ENCODE data around the gene KCNJ2.

Gene KCNJ2

GRCh38 chr17:70168977-70169708, at the start of gene KCNJ2:
KCNJ2 (plus strand) TSS chr17:70169532; CDS start chr17:70175040, 5,508 bp downstream.
- DNase-seq: peak; percentile 90
- in situ Hi-C loops (cut with MboI; ENCODE audit: low pct_unique_long_range_greater_than_20kb, low sequenced_read_pairs): no loop called here

GRCh38 chr17:70119545-70119944, 49.8 kb upstream of the KCNJ2 start:
- DNase-seq: no peak
- in situ Hi-C loops (cut with MboI; ENCODE audit: low pct_unique_long_range_greater_than_20kb, low sequenced_read_pairs): no loop called here

- in situ Hi-C loops (cut with MboI; ENCODE audit: low pct_unique_long_range_greater_than_20kb, low sequenced_read_pairs): no loop called here
- DNase-seq: peak; percentile 11
Measured at GRCh38 chr17:70119983-70120382, 49.3 kb upstream of the KCNJ2 start.

- in situ Hi-C loops (cut with MboI; ENCODE audit: low pct_unique_long_range_greater_than_20kb, low sequenced_read_pairs): no loop called here
- DNase-seq: peak; percentile 25
Measured at GRCh38 chr17:70120425-70120824, 48.9 kb upstream of the KCNJ2 start.

GRCh38 chr17:70121126-70121525, 48.2 kb upstream of the KCNJ2 start:
- in situ Hi-C loops (cut with MboI; ENCODE audit: low pct_unique_long_range_greater_than_20kb, low sequenced_read_pairs): no loop called here
- DNase-seq: no peak

- in situ Hi-C loops (cut with MboI; ENCODE audit: low pct_unique_long_range_greater_than_20kb, low sequenced_read_pairs): no loop called here
- no peak for DNase-seq
Measured at GRCh38 chr17:70123193-70123592, 46.1 kb upstream of the KCNJ2 start.

GRCh38 chr17:70124723-70125122, 44.6 kb upstream of the KCNJ2 start:
- in situ Hi-C loops (cut with MboI; ENCODE audit: low pct_unique_long_range_greater_than_20kb, low sequenced_read_pairs): no loop called here

GRCh38 chr17:70127221-70127873, 42.0 kb upstream of the KCNJ2 start:
- in situ Hi-C loops (cut with MboI; ENCODE audit: low pct_unique_long_range_greater_than_20kb, low sequenced_read_pairs): no loop called here
- DNase-seq: no peak

More at GRCh38 chr17:70124723-70125122, 44.6 kb upstream of the KCNJ2 start:
- DNase-seq: no peak

- DNase-seq: no peak
- in situ Hi-C loops (cut with MboI; ENCODE audit: low pct_unique_long_range_greater_than_20kb, low sequenced_read_pairs): no loop called here
Measured at GRCh38 chr17:70128727-70129238, 40.5 kb upstream of the KCNJ2 start.

- in situ Hi-C loops (cut with MboI; ENCODE audit: low pct_unique_long_range_greater_than_20kb, low sequenced_read_pairs): no loop called here
- DNase-seq: no peak
Measured at GRCh38 chr17:70130289-70130688, 39.0 kb upstream of the KCNJ2 start.

GRCh38 chr17:70132505-70132904, 36.8 kb upstream of the KCNJ2 start:
- no peak for DNase-seq
- in situ Hi-C loops (cut with MboI; ENCODE audit: low pct_unique_long_range_greater_than_20kb, low sequenced_read_pairs): no loop called here

- in situ Hi-C loops (cut with MboI; ENCODE audit: low pct_unique_long_range_greater_than_20kb, low sequenced_read_pairs): no loop called here
- no peak for DNase-seq
Measured at GRCh38 chr17:70134042-70134441, 35.3 kb upstream of the KCNJ2 start.

GRCh38 chr17:70134777-70135176, 34.6 kb upstream of the KCNJ2 start:
- no peak for DNase-seq
- in situ Hi-C loops (cut with MboI; ENCODE audit: low pct_unique_long_range_greater_than_20kb, low sequenced_read_pairs): no loop called here

GRCh38 chr17:70136131-70136530, 33.2 kb upstream of the KCNJ2 start:
- DNase-seq: no peak
- in situ Hi-C loops (cut with MboI; ENCODE audit: low pct_unique_long_range_greater_than_20kb, low sequenced_read_pairs): no loop called here

GRCh38 chr17:70137451-70138230, 31.7 kb upstream of the KCNJ2 start:
- in situ Hi-C loops (cut with MboI; ENCODE audit: low pct_unique_long_range_greater_than_20kb, low sequenced_read_pairs): no loop called here
- DNase-seq: no peak

- no peak for DNase-seq
- in situ Hi-C loops (cut with MboI; ENCODE audit: low pct_unique_long_range_greater_than_20kb, low sequenced_read_pairs): no loop called here
Measured at GRCh38 chr17:70138291-70138865, 31.0 kb upstream of the KCNJ2 start.

GRCh38 chr17:70139449-70139993, 29.8 kb upstream of the KCNJ2 start:
- in situ Hi-C loops (cut with MboI; ENCODE audit: low pct_unique_long_range_greater_than_20kb, low sequenced_read_pairs): no loop called here
- DNase-seq: no peak

- in situ Hi-C loops (cut with MboI; ENCODE audit: low pct_unique_long_range_greater_than_20kb, low sequenced_read_pairs): no loop called here
- DNase-seq: peak; percentile 31
Measured at GRCh38 chr17:70144260-70144846, 25.0 kb upstream of the KCNJ2 start.

GRCh38 chr17:70153210-70153609, 16.1 kb upstream of the KCNJ2 start:
- DNase-seq: no peak
- in situ Hi-C loops (cut with MboI; ENCODE audit: low pct_unique_long_range_greater_than_20kb, low sequenced_read_pairs): no loop called here
